ENCODE results near the gene CRY2. TPM values are rescaled to one million over a fixed set of nuclear protein-coding genes. Genes with fewer than 3 reads are reported as not detected.
"Not testable (repeated sequence)": the region's sequence is repeated elsewhere in the genome, so short reads cannot be mapped to it uniquely, and the experiment has no call there.

CRY2 gene
- total RNA-seq, 2 experiments from 2014 or later: 14.3 to 14.7 TPM

- ChIA-PET CTCF (no interaction called here), POLR2A (no interaction called here)
These were observed 43.7 kb downstream of the CRY2 start for GRCh38 chr11:45890886-45891550.

DNA sequence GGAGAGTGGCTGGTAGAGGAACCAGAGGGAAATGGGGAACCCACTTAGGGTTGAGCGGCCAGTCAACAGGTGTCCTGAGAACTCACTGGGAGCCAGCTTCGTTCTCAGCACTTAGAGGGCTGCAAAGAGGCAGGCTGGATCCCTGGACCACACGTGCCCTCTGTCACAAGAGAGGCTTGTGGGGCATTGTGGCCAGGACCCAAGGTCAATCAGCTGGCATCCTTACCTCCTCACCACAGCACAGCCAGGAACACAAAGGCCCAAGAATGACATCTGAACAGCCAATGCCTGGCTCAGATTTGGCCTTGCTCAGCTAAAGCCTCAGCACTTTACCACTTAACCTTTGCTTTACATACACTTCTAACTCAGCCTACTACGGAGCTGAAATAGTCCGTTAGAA is 45.6 kb downstream of the CRY2 start:
- ChIA-PET CTCF (interaction anchor here (1.2 kb wide), 1 partner anchor 21 kb away, joined by 3 read pairs; no protein-coding TSS in a partner anchor), POLR2A (no interaction called here)

- POLR2A ChIA-PET: no interaction called here
- CTCF ChIA-PET: no interaction called here
These were observed 47.4 kb downstream of the CRY2 start for GRCh38 chr11:45894555-45895247.

DNA sequence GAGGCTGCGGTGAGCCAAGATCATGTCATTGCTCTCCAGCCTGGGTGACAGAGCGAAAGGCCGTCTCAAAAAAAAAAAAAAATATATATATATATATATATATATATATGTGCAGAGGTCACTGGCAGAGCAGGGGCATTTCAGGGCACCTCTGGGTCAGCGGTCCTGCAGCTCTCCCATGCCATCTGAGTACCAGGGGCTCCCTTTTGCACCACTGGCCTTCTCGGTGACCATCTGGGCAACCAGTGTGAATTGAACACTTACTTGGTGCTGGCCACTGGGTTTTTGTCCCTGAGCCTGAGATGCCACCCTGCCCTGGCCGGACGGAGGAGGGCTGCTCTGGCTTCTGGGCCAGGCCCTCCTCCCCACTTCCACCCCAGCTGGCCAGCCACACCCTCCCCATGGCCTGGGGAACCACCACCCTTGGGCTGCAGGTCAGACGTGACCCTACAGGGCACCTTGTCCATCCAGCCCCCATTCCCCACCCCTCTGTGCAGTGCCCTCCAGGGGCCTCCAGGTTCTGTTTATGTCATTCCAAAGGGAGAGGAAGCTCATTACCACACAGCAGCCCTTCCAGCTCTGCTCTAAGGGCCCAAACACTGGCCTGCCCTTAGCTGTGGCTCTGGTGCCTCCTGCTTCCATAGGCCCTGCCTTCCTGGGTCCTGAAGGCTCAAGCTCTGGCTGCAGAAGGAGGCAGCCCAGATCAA is 48.4 kb downstream of the CRY2 start:
- CTCF ChIA-PET: no interaction called here
- POLR2A ChIA-PET: no interaction called here

DNA sequence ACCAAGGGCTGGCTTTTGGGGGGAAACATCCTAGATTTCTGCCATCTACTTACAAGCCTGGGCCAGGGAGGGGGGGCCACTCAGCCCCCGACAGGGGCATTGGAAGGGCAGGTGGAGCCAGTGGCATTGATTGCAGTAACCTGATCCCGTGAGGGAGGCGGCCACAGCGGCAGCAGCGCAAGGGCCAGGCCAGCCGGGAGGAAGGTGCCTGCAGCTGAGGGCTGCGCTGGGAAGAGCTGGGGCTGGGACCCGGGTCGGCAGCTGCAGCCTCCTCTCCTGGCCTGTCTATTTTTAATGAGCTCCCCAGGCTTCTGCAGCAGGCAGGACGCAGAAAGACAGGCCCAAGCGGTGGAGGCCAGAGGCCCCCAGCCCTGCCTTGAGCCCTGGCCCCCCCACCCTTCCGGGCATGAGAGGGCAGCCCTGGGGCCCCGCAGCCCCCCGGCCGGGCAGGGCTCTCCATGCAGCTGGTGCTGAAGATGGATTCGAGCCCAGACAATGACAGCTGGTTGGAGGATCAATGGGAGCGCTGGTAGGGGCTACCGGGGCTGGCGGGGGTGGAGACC is 49.2 kb downstream of the CRY2 start:
- CTCF ChIA-PET: no interaction called here
- POLR2A ChIA-PET: no interaction called here

GRCh38 chr11:45897556-45897955 is 50.3 kb downstream of the CRY2 start:
- ChIA-PET CTCF (no interaction called here), POLR2A (no interaction called here)

DNA sequence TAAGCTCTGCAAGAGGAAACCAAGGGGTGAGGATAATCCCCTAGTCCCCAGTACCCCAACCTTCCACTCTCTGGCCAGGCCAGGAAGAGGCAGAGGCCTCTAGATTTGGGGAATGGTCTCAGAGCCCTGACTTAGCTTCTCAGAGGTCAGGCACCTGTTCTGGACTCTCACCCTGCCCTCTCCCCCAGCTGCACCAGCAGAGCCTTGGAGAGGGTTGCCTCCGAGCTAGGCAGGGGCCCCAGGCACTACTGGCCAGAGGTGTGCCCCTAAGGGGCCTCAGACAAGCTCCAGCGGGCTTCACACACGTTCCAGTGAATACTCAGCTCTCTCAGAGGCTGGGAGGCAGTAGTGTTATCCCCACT is 51.8 kb downstream of the CRY2 start:
- POLR2A ChIA-PET: interaction anchor here (0.7 to 1.0 kb wide), 2 partner anchors 34 to 52 kb away, joined by 3 read pairs; no protein-coding TSS in a partner anchor

DNA sequence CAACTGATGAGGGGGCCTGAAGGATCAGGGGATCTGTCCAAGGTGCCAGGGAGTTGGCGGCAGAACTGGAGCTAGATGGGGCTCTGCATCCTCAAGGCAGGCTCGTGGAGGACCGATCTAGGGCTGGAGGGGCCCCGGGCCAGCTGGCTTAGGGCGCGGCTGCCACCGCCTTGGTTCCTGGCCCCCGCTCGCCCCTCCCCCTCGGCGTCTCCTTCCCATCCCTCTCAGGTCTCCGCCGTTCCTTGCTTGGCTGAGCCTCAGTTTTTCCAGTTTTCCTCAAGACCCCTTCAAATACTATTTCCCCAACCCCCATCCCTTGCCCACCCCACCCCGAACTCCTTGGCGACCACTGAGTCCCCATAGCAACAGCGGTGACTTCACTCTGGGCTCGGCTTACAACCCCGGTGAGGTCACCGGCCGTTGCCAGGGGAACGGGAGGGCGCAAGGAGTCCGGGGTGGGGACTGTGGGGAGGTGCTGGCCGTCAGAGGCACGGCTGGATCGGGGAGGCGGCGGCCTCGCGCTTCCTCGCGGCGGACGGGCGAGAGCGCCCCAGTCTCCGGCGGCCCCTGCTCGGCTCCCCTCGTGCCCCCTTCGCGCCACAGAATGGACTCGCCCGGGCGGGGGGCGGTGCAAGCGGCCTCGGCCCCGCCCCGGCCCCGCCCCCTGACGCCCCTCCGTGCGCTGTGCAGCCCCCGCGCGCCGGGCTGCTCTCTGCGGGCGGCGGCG is 52.3 kb downstream of the CRY2 start:
- CTCF ChIA-PET: interaction anchor here (1.2 kb wide), 1 partner anchor 66 kb away, joined by 3 read pairs; no protein-coding TSS in a partner anchor
- POLR2A ChIA-PET: interaction anchor here (1.0 kb wide), 1 partner anchor 53 kb away, joined by 3 read pairs; no protein-coding TSS in a partner anchor

More for the DNA sequence above, 51.8 kb downstream of the CRY2 start:
- CTCF ChIA-PET: interaction anchor here (1.2 kb wide), 1 partner anchor 67 kb away, joined by 3 read pairs; no protein-coding TSS in a partner anchor

DNA sequence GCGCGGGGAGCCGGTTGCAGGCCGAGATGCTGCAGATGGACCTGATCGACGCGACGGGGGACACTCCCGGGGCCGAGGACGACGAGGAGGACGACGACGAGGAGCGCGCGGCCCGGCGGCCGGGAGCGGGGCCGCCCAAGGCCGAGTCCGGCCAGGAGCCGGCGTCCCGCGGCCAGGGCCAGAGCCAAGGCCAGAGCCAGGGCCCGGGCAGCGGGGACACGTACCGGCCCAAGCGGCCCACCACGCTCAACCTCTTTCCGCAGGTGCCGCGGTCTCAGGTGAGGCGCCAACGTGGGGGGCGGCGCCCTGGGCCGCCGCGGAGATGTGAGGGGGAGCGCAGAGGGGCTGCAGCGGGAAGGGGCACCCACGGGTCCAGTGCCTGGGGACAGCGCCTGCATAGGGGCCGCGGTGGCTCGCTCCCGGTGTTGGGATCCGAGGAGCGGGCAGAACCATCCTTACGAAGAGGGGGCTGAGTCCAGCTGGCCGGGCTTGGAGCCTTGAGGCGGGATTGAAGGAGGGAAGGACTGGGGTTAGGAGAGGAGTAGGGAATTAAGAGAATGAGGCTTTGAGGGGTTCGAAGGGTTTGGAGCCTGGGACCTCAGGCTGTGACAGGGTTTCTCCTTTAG is 53.0 kb downstream of the CRY2 start:
- POLR2A ChIA-PET, CTCF ChIA-PET: not testable (repeated sequence)

DNA sequence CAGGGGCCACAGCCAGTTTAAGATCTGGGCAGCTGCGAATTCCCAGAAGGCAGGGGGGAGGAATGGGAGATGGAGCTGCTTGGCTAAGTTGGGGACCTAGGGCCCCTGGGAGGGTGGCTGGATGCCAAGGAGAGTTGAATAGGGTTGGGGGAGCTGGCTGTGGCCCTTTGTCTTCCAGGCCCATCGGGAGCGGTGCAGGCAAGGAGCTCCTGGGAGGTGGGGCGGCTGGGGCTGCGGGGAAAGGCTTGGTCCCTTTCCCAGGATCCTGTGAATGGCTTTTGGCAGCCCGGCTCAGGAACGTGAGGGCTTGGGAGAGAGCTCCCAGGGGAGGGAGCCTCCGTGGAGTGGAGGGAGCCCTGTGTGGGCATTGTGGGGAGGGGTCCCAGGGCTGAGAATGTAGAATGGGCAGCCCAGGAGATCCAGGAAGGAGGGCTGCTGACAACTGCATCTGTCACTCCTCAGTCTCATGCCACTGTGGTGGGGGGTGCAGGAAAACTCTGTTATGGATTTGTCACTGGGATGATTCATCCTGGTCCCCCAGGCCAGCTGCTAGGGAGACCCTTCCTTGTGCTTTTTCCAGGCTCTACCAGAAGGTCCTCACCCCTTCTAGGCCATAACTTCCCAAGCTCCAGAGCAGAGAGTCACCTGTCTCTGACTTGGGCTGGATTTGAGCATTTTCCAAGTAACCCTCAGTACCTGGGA is 53.8 kb downstream of the CRY2 start:
- CTCF ChIA-PET: no interaction called here
- POLR2A ChIA-PET: no interaction called here

GRCh38 chr11:45901626-45902025 is 54.4 kb downstream of the CRY2 start:
- ChIA-PET POLR2A (no interaction called here), CTCF (no interaction called here)

DNA sequence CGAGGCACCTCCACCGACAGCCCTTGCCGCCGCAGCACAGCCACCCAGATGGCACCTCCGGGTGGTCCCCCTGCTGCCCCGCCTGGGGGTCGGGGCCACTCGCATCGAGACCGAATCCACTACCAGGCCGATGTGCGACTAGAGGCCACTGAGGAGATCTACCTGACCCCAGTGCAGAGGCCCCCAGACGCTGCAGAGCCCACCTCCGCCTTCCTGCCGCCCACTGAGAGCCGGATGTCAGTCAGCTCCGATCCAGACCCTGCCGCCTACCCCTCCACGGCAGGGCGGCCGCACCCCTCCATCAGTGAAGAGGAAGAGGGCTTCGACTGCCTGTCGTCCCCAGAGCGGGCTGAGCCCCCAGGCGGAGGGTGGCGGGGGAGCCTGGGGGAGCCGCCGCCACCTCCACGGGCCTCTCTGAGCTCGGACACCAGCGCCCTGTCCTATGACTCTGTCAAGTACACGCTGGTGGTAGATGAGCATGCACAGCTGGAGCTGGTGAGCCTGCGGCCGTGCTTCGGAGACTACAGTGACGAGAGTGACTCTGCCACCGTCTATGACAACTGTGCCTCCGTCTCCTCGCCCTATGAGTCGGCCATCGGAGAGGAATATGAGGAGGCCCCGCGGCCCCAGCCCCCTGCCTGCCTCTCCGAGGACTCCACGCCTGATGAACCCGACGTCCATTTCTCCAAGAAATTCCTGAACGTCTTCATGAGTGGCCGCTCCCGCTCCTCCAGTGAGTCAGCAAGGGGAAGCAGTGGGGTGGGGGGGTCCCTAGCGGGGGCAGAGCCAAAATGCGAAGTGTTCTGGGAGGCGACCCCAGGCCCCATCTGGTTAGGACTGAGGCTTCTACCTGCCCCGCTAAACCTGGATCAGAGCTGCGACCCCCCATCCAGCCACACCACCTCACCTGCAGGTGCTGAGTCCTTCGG is 55.4 kb downstream of the CRY2 start:
- ChIA-PET POLR2A (no interaction called here), CTCF (no interaction called here)

DNA sequence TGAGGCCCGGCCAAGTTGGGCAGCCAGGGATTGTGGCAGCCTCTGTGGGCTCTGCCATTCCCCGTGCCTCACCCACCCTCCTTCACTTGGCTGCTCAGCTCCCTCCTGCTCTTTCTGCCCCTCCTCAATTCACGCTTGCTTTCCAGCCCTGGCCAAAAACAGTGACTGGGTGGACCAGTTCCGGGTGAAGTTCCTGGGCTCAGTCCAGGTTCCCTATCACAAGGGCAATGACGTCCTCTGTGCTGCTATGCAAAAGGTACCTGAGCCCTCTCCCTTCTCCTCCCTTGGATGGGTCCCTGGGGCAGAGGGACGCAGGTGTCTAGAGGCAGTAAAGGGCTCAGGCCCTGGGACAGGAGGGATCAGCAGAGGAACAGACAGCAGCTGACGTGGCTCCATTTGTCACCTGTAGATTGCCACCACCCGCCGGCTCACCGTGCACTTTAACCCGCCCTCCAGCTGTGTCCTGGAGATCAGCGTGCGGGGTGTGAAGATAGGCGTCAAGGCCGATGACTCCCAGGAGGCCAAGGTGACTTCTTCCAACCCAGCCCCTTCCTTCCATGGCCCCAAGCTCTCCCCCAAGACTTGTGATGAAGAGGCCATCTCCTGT is 57.1 kb downstream of the CRY2 start:
- CTCF ChIA-PET: no interaction called here
- POLR2A ChIA-PET: no interaction called here

- CTCF ChIA-PET: no interaction called here
- POLR2A ChIA-PET: no interaction called here
These were observed 57.8 kb downstream of the CRY2 start for GRCh38 chr11:45905095-45905494.

- CTCF ChIA-PET, POLR2A ChIA-PET: not testable (repeated sequence)
These were observed 58.3 kb downstream of the CRY2 start for GRCh38 chr11:45905576-45905975.

DNA sequence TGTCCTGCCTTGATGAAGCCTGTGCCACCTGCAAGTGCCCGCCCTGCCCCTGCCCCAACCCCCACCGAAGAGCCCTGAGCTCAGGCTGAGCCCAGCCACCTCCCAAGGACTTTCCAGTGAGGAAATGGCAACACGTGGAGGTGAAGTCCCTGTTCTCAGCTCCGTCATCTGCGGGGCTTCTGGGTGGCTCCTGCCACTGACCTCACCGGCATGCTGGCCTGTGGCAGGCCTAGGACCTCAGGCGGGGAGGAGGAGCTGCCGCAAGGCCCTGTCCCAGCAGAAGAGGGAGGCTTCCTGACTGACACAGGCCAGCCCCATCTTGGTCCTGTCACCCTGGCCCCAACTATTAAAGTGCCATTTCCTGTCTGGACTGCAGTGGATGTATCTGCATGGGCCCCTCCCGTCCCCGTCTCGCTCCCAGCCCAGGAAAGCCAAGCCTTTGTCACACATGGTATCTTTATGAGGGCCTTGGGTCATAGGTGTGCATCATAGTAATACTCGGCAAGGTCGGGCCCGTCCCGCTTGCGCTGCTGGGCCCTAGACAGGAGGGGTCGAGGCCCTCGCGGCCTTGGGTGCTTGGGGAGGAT is 58.9 kb downstream of the CRY2 start:
- POLR2A ChIA-PET: no interaction called here
- CTCF ChIA-PET: no interaction called here

GRCh38 chr11:45906965-45907611 is 59.8 kb downstream of the CRY2 start, which contains the start of gene FREY1:
Gene FREY1 (minus strand): TSS chr11:45907271. CDS start chr11:45907245, 26 bp downstream.
- CTCF ChIA-PET: no interaction called here
- POLR2A ChIA-PET: no interaction called here
